IMR-90 (cell line): Measurements from ENCODE around the gene GBP3. TPM values are rescaled to one million over a fixed set of nuclear protein-coding genes. Genes with fewer than 3 reads are reported as not detected.

Experiments
- ATAC-seq: fragments of 200-7000 bp; cut with Tn5 transposase; 2 replicates; pipeline ENCODE4 v1.9.1; 2020; ENCODE audit warnings: low read depth, mild to moderate bottlenecking, moderate library complexity
- BruUV-seq: library from RNA; stranded (reverse); fragments of 400-500 nt; replicated peaks from 2 replicates; lab custom pipeline; 2021; lab: Mats Ljungman, UMichigan
- CTCF ChIA-PET: fragments of 300-600 bp; formaldehyde crosslinking; extraction: SDS; loops from one replicate; lab custom pipeline; 2021; ENCODE audit warnings: antibody characterized with exemption; lab: Yijun Ruan, JAX
- POLR2A ChIA-PET: fragments of 300-600 bp; sonication (Branson Sonifier 250); formaldehyde crosslinking; loops from one replicate; lab custom pipeline; 2022; ENCODE audit warnings: antibody characterized with exemption; ENCODE audit not compliant: unreplicated experiment; lab: Charles Lee
- DNase-seq: peaks from one replicate; pipeline ENCODE4 v3.0.0; 2013
- H2AFZ ChIP-seq: replicated peaks from 2 replicates; pipeline ENCODE3; 2013; ENCODE audit warnings: low read length, mild to moderate bottlenecking; ENCODE audit not compliant: poor library complexity
- H2AK5ac ChIP-seq: 2 replicates; pipeline ENCODE4 v1.6.1; 2013; ENCODE audit warnings: low read depth, low read length, inconsistent platforms
- H2AK9ac ChIP-seq: replicated peaks from 2 replicates; pipeline ENCODE3; 2013; ENCODE audit warnings: mild to moderate bottlenecking, low read depth, low read length, moderate library complexity; ENCODE audit not compliant: poor library complexity
- H2BK120ac ChIP-seq: 2 replicates; pipeline ENCODE4 v1.6.1; 2013; ENCODE audit warnings: low read depth, low read length, inconsistent platforms
- H2BK15ac ChIP-seq: 3 replicates; pipeline ENCODE4 v1.6.1; 2013; ENCODE audit warnings: low read depth, low read length, inconsistent platforms
- H2BK20ac ChIP-seq: 2 replicates; pipeline ENCODE4 v1.6.1; 2013; ENCODE audit warnings: low read depth, mild to moderate bottlenecking, inconsistent platforms, low read length, moderate library complexity
- H2BK5ac ChIP-seq: 2 replicates; pipeline ENCODE4 v1.6.1; 2013; ENCODE audit warnings: mild to moderate bottlenecking, low read depth, low read length, inconsistent platforms; ENCODE audit not compliant: poor library complexity, severe bottlenecking
- H3K14ac ChIP-seq: replicated peaks from 2 replicates; pipeline ENCODE4 v1.6.1; 2013; ENCODE audit warnings: low read depth, low read length, inconsistent platforms
- H3K18ac ChIP-seq: 2 replicates; pipeline ENCODE4 v1.6.1; 2013; ENCODE audit warnings: low read depth, low read length, control low read depth
- H3K23ac ChIP-seq: 2 replicates; pipeline ENCODE4 v1.6.1; 2013; ENCODE audit warnings: low read depth, low read length, inconsistent platforms
- H3K27ac ChIP-seq: 2 replicates; pipeline ENCODE4 v1.5.1; 2013; ENCODE audit warnings: mild to moderate bottlenecking, control low read depth, low read length; ENCODE audit not compliant: insufficient read depth
- H3K27me3 ChIP-seq: 2 replicates; pipeline ENCODE4 v1.6.1; 2013; ENCODE audit warnings: low read length; ENCODE audit not compliant: control insufficient read depth, insufficient read depth
- H3K36me3 ChIP-seq: 2 replicates; pipeline ENCODE4 v1.6.1; 2013; ENCODE audit warnings: low read length, mixed read lengths; ENCODE audit not compliant: control insufficient read depth, insufficient read depth
- H3K4ac ChIP-seq: 2 replicates; pipeline ENCODE4 v1.6.1; 2013; ENCODE audit warnings: low read depth, low read length, inconsistent platforms
- H3K4me1 ChIP-seq: 2 replicates; pipeline ENCODE4 v1.6.1; 2013; ENCODE audit warnings: low read length, mixed read lengths; ENCODE audit not compliant: control insufficient read depth, insufficient read depth
- H3K4me2 ChIP-seq: 2 replicates; pipeline ENCODE4 v1.6.1; 2013; ENCODE audit warnings: low read depth, mild to moderate bottlenecking, control low read depth, low read length, moderate library complexity
- H3K4me3 ChIP-seq: 2 replicates; pipeline ENCODE4 v1.5.1; 2013; ENCODE audit warnings: low read depth, mild to moderate bottlenecking, control low read depth, low read length, moderate library complexity; ENCODE audit not compliant: insufficient read depth
- H3K56ac ChIP-seq: 2 replicates; pipeline ENCODE4 v1.6.1; 2013; ENCODE audit warnings: low read length, inconsistent platforms; ENCODE audit not compliant: insufficient read depth; ENCODE audit errors: extremely low read depth
- H3K79me1 ChIP-seq, 2 experiments: 2 replicates each; pipeline ENCODE4 v1.6.1; 2013; ENCODE audit warnings: low read length in 2 of 2, inconsistent platforms in 1 of 2, low read depth in 1 of 2
- H3K9ac ChIP-seq: 2 replicates; pipeline ENCODE4 v1.6.1; 2013; ENCODE audit warnings: low read depth, low read length, control low read depth
- H3K9me1 ChIP-seq: 2 replicates; pipeline ENCODE4 v1.6.1; 2013; ENCODE audit warnings: low read length, inconsistent platforms; ENCODE audit not compliant: insufficient read depth
- H3K9me3 ChIP-seq: 2 replicates; pipeline ENCODE4 v1.6.1; 2013; ENCODE audit warnings: low read length; ENCODE audit not compliant: control insufficient read depth, insufficient read depth
- H4K20me1 ChIP-seq: 2 replicates; pipeline ENCODE4 v1.6.1; 2013; ENCODE audit warnings: low read length, inconsistent platforms; ENCODE audit not compliant: insufficient read depth
- H4K5ac ChIP-seq: 2 replicates; pipeline ENCODE4 v1.6.1; 2013; ENCODE audit warnings: mild to moderate bottlenecking, low read depth, low read length, control low read depth
- H4K8ac ChIP-seq, 2 experiments: 2 replicates each; pipeline ENCODE4 v1.6.1; 2013; ENCODE audit warnings: low read depth in 2 of 2, low read length in 2 of 2, control low read depth in 1 of 2, inconsistent platforms in 1 of 2
- H4K91ac ChIP-seq: 2 replicates; pipeline ENCODE4 v1.6.1; 2013; ENCODE audit warnings: low read depth, low read length, inconsistent platforms; ENCODE audit not compliant: insufficient read depth
- BHLHE40 ChIP-seq: fragments of 150-350 bp; IDR thresholded peaks from 2 replicates; pipeline ENCODE4 v1.6.1; 2016; ENCODE audit warnings: mild to moderate bottlenecking, low read depth, low read length
- CEBPB ChIP-seq: IDR thresholded peaks from 2 replicates; pipeline ENCODE4 v1.6.1; 2012; ENCODE audit warnings: low read depth, low read length, improper control_type of control experiment
- CHD1 ChIP-seq: IDR thresholded peaks from 2 replicates; pipeline ENCODE4 v1.6.1; 2012; ENCODE audit warnings: low read depth, low read length, improper control_type of control experiment
- FOS ChIP-seq: fragments of 150-350 bp; IDR thresholded peaks from 2 replicates; pipeline ENCODE4 v1.6.1; 2016; ENCODE audit warnings: low read depth, low read length
- MAFK ChIP-seq: IDR thresholded peaks from 2 replicates; pipeline ENCODE4 v1.6.1; 2012; ENCODE audit warnings: low read depth, low read length, improper control_type of control experiment
- MAZ ChIP-seq: IDR thresholded peaks from 2 replicates; pipeline ENCODE4 v1.6.1; 2012; ENCODE audit warnings: low read depth, mild to moderate bottlenecking, low read length, improper control_type of control experiment, moderate library complexity, borderline replicate concordance
- MXI1 ChIP-seq: IDR thresholded peaks from 2 replicates; pipeline ENCODE4 v1.6.1; 2012; ENCODE audit warnings: low read depth, mild to moderate bottlenecking, low read length, moderate library complexity, borderline replicate concordance
- NFE2L2 ChIP-seq: fragments of 150-350 bp; IDR thresholded peaks from 2 replicates; pipeline ENCODE4 v1.6.1; 2016; ENCODE audit warnings: low read depth, mild to moderate bottlenecking, low read length
- POLR2A ChIP-seq: IDR thresholded peaks from 2 replicates; pipeline ENCODE4 v1.6.1; 2012; ENCODE audit warnings: mild to moderate bottlenecking, low read depth, low read length
- RAD21 ChIP-seq: IDR thresholded peaks from 2 replicates; pipeline ENCODE4 v1.6.1; 2012; ENCODE audit warnings: low read length, improper control_type of control experiment
- RCOR1 ChIP-seq: IDR thresholded peaks from 2 replicates; pipeline ENCODE4 v1.6.1; 2012; ENCODE audit warnings: mild to moderate bottlenecking, low read length, improper control_type of control experiment; ENCODE audit not compliant: insufficient replicate concordance
- USF2 ChIP-seq: fragments of 150-350 bp; IDR thresholded peaks from 2 replicates; pipeline ENCODE4 v1.6.1; 2017; ENCODE audit warnings: mild to moderate bottlenecking, antibody characterized with exemption, low read length, low read depth
- WGBS, 2 experiments: methylation state at CpG; one replicate each; pipeline versions ENCODE4 v1.1.5 to v1.1.7; 2013; ENCODE audit warnings: missing lambda C conversion rate in 2 of 2; ENCODE audit not compliant: insufficient read length in 1 of 2; ENCODE audit errors: extremely low coverage in 2 of 2; 5-methylcytosine and 5-hydroxymethylcytosine counted together
- dilution Hi-C: fragments of 300-500 bp; cut with HindIII; formaldehyde crosslinking; loops from one replicate; pipeline ENCODE4 v1.14.3; 2018; ENCODE audit warnings: low sequenced_read_pairs; ENCODE audit not compliant: unreplicated experiment
- in situ Hi-C: fragments of 300-500 bp; cut with MboI; formaldehyde crosslinking; loops from 3 replicates; pipeline ENCODE4 v1.14.3; 2019; ENCODE audit warnings: low sequenced_read_pairs, inconsistent platforms, mixed read lengths
- intact Hi-C: fragments of 100-400 bp; cut with micrococcal nuclease; formaldehyde crosslinking; loops from 2 replicates; pipeline ENCODE4 v1.10.0; 2022
- polyA plus RNA-seq, 3 experiments: library from polyadenylated mRNA; depleted of rRNA; stranded (reverse); fragments of >200 nt; gene quantifications; 2 replicates each; pipeline ENCODE4 v1.2.3, GENCODE V29; 2012; ENCODE audit warnings: low replicate concordance in 1 of 3
- total RNA-seq: library from RNA; depleted of rRNA; stranded (reverse); fragments of >200 nt; gene quantifications from 2 replicates; pipeline ENCODE4 v1.2.3, GENCODE V29; 2012
- TF ChIP-seq, protein P1 (sequence below): fragments of 150-350 bp; IDR thresholded peaks from 2 replicates; pipeline ENCODE4 v1.6.1; 2016; ENCODE audit warnings: low read depth, mild to moderate bottlenecking, low read length, moderate library complexity, borderline replicate concordance
- TF ChIP-seq, protein P2 (sequence below): conservative IDR thresholded peaks from 2 replicates; pipeline ENCODE4 v1.5.1; 2012; ENCODE audit warnings: mild to moderate bottlenecking, low read depth, low read length, improper control_type of control experiment

Gene GBP3
- total and polyA plus RNA-seq, 2 of the 4 experiments (the other 2 are of a cell fraction), result 21.9 to 50.0 TPM

- Histone ChIP-seq H3K23ac (no peak overlapping the region), H3K18ac (no peak overlapping the region), H3K4me1 (peaks cover 3% of the 10 kb centered on the region), H3K14ac (no peak overlapping the region), H3K36me3 (no peaks in the 10 kb centered on the region), H3K27ac (no peak overlapping the region), H3K9me1 (peaks cover 4% of the 10 kb centered on the region; the same call in 1 of the 2 replicates), H2BK20ac (no peak overlapping the region), H3K9me3 (no peaks in the 10 kb centered on the region), H2AK9ac (no peak overlapping the region), H3K4ac (no peak overlapping the region), H2AFZ (no peak overlapping the region), H4K8ac (no peak overlapping the region), H2AK5ac (no peak overlapping the region), H3K56ac (no peak overlapping the region), H4K20me1 (no peaks in the 10 kb centered on the region), H2BK120ac (no peak overlapping the region), H3K9ac (no peak overlapping the region), H2BK15ac (no peak overlapping the region), H4K5ac (no peak overlapping the region), H3K4me3 (no peak overlapping the region), H3K79me1 (peaks cover 6 to 11% of the 10 kb centered on the region in 2 experiments; a peak in 2 of 4 replicates), H4K91ac (no peak overlapping the region), H3K4me2 (no peak overlapping the region), H2BK5ac (no peak overlapping the region), H3K27me3 (no peaks in the 10 kb centered on the region)
- TF ChIP-seq, protein P1, sequence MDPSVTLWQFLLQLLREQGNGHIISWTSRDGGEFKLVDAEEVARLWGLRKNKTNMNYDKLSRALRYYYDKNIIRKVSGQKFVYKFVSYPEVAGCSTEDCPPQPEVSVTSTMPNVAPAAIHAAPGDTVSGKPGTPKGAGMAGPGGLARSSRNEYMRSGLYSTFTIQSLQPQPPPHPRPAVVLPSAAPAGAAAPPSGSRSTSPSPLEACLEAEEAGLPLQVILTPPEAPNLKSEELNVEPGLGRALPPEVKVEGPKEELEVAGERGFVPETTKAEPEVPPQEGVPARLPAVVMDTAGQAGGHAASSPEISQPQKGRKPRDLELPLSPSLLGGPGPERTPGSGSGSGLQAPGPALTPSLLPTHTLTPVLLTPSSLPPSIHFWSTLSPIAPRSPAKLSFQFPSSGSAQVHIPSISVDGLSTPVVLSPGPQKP, result no peak
- TF ChIP-seq MAZ (no peak), CEBPB (no peak), CHD1 (no peak), FOS (no peak), USF2 (no peak), MAFK (no peak), RCOR1 (no peak), POLR2A (no peak), NFE2L2 (no peak), MXI1 (no peak), RAD21 (no peak), BHLHE40 (no peak)
- TF ChIP-seq, protein P2, sequence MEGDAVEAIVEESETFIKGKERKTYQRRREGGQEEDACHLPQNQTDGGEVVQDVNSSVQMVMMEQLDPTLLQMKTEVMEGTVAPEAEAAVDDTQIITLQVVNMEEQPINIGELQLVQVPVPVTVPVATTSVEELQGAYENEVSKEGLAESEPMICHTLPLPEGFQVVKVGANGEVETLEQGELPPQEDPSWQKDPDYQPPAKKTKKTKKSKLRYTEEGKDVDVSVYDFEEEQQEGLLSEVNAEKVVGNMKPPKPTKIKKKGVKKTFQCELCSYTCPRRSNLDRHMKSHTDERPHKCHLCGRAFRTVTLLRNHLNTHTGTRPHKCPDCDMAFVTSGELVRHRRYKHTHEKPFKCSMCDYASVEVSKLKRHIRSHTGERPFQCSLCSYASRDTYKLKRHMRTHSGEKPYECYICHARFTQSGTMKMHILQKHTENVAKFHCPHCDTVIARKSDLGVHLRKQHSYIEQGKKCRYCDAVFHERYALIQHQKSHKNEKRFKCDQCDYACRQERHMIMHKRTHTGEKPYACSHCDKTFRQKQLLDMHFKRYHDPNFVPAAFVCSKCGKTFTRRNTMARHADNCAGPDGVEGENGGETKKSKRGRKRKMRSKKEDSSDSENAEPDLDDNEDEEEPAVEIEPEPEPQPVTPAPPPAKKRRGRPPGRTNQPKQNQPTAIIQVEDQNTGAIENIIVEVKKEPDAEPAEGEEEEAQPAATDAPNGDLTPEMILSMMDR, result no peak
- WGBS, 2 experiments, result 80% methylated on average over 1 of the region's 3 CpGs; no CpG with 5 or more reads in 1 of the 2 experiments
- intact Hi-C loops (no loop called here), dilution Hi-C loops (no loop called here), in situ Hi-C loops (no loop called here)
- BruUV-seq, result no TSS peak
- ChIA-PET POLR2A (no interaction called here), CTCF (no interaction called here)
- DNase-seq (no peak), ATAC-seq (no peak)
These were observed 3.3 kb upstream of the GBP3 start for GRCh38 chr1:89025928-89026327.
